HCT116 (cell line): ENCODE measurements around the gene TMEM38B. TPM values are rescaled to one million over a fixed set of nuclear protein-coding genes. Genes with fewer than 3 reads are reported as not detected.

Source experiments
- ATAC-seq: fragments of 200-7000 bp; cut with Tn5 transposase; 2 replicates; pipeline ENCODE4 v1.9.1; 2020; ENCODE audit warnings: mild to moderate bottlenecking, moderate library complexity
- BruUV-seq: library from RNA; stranded (reverse); fragments of 400-500 nt; replicated peaks from 2 replicates; lab custom pipeline; 2021; lab: Mats Ljungman, UMichigan
- CTCF ChIA-PET: fragments of 300-600 bp; sonication (Branson Sonifier 250); formaldehyde crosslinking; loops from one replicate; lab custom pipeline; 2021; ENCODE audit warnings: antibody characterized with exemption; lab: Charles Lee
- POLR2A ChIA-PET: fragments of 300-600, 350-600 bp; sonication (Branson Sonifier 250); formaldehyde crosslinking; loops from one replicate; lab custom pipeline; 2021; ENCODE audit warnings: antibody characterized with exemption; lab: Charles Lee
- RAD21 ChIA-PET, 2 experiments: fragments of 300-600 bp; sonication (Branson Sonifier 250); formaldehyde crosslinking; loops; one replicate each; lab custom pipeline; 2023; ENCODE audit warnings: low total read pairs in 2 of 2; ENCODE audit not compliant: uncharacterized antibody in 2 of 2, unreplicated experiment in 2 of 2, low non-redundant PET in 1 of 2; lab: Charles Lee
- DNase-seq: peaks from one replicate; pipeline ENCODE4 v3.0.0-alpha.2; 2010; ENCODE audit warnings: low read depth, low spot score
- H2AFZ ChIP-seq: fragments of 200-600 bp; shearing (Covaris generic), sonication (generic); 2 replicates; pipeline ENCODE4 v1.6.1; 2017; ENCODE audit warnings: low read depth, mixed run types, mixed read lengths, antibody characterized with exemption, low read length; ENCODE audit not compliant: poor library complexity, severe bottlenecking
- H3K27ac ChIP-seq: 2 replicates; pipeline ENCODE4 v1.5.1; 2012; ENCODE audit warnings: low read depth, low read length
- H3K27me3 ChIP-seq: fragments of 200-600 bp; sonication (generic); 2 replicates; pipeline ENCODE4 v1.6.1; 2016; ENCODE audit warnings: mixed run types, low read length, mixed read lengths; ENCODE audit not compliant: insufficient read depth
- H3K36me3 ChIP-seq, 2 experiments: fragments of 200-500 bp in 1 of 2; fragments of 200-600 bp in 1 of 2; sonication (Bioruptor generic) in 1 of 2; sonication (generic) in 1 of 2; 2 replicates each; pipeline versions ENCODE4 v1.5.1 to v1.6.1; 2014 to 2016; ENCODE audit warnings: low read length in 2 of 2, inconsistent platforms in 1 of 2, mixed read lengths in 1 of 2, mixed run types in 1 of 2; ENCODE audit not compliant: insufficient read depth in 2 of 2, control insufficient read depth in 1 of 2
- H3K4me1 ChIP-seq, 2 experiments: fragments of 200-600 bp in 1 of 2; sonication (generic) in 1 of 2; 2 replicates each; pipeline versions ENCODE4 v1.5.1 to v1.6.1; 2012 to 2017; ENCODE audit warnings: low read length in 2 of 2, inconsistent platforms in 1 of 2, mild to moderate bottlenecking in 1 of 2, mixed read lengths in 1 of 2, mixed run types in 1 of 2, moderate library complexity in 1 of 2; ENCODE audit not compliant: insufficient read depth in 2 of 2, control insufficient read depth in 1 of 2
- H3K4me2 ChIP-seq: fragments of 200-600 bp; sonication (generic); 2 replicates; pipeline ENCODE4 v1.6.1; 2017; ENCODE audit warnings: mixed run types, low read length, mixed read lengths
- H3K4me3 ChIP-seq, 2 experiments: fragments of 200-600 bp in 1 of 2; sonication (generic) in 1 of 2; replicated peaks in 1 of 2; 2 replicates each; pipeline ENCODE4 v1.5.1; 2011 to 2016; ENCODE audit warnings: low read length in 2 of 2, control low read depth in 1 of 2, low read depth in 1 of 2, mild to moderate bottlenecking in 1 of 2, mixed read lengths in 1 of 2, mixed run types in 1 of 2
- H3K79me2 ChIP-seq: fragments of 200-600 bp; sonication (generic); 2 replicates; pipeline ENCODE4 v1.6.1; 2017; ENCODE audit warnings: mild to moderate bottlenecking, mixed run types, low read length, moderate library complexity, mixed read lengths; ENCODE audit not compliant: insufficient read depth
- H3K9ac ChIP-seq: fragments of 200-600 bp; sonication (generic); 2 replicates; pipeline ENCODE4 v1.6.1; 2016; ENCODE audit warnings: low read length, mixed read lengths
- H3K9me2 ChIP-seq: fragments of 200-600 bp; sonication (generic), shearing (Covaris generic); 2 replicates; pipeline ENCODE4 v1.6.1; 2017; ENCODE audit warnings: mixed run types, mild to moderate bottlenecking, moderate library complexity; ENCODE audit not compliant: insufficient read depth
- H3K9me3 ChIP-seq, 2 experiments: fragments of 200-500 bp in 1 of 2; fragments of 200-600 bp in 1 of 2; sonication (Bioruptor generic) in 1 of 2; sonication (generic) in 1 of 2; 2 replicates each; pipeline ENCODE4 v1.6.1; 2014 to 2017; ENCODE audit warnings: low read length in 2 of 2, mixed read lengths in 2 of 2, inconsistent platforms in 1 of 2, low read depth in 1 of 2, mild to moderate bottlenecking in 1 of 2, mixed run types in 1 of 2, moderate library complexity in 1 of 2; ENCODE audit not compliant: control insufficient read depth in 1 of 2, insufficient read depth in 1 of 2
- H4K20me1 ChIP-seq: fragments of 200-600 bp; sonication (generic), shearing (Covaris generic); 2 replicates; pipeline ENCODE4 v1.6.1; 2017; ENCODE audit warnings: mixed run types, mild to moderate bottlenecking, moderate library complexity; ENCODE audit not compliant: insufficient read depth
- ATF3 ChIP-seq: IDR thresholded peaks from 2 replicates; pipeline ENCODE4 v1.6.1; 2012
- CBX3 ChIP-seq: IDR thresholded peaks from 2 replicates; pipeline ENCODE4 v1.6.1; 2012; ENCODE audit warnings: low read depth
- CTCF ChIP-seq, 3 experiments: fragments of 200-600 bp in 1 of 3; sonication (generic) in 1 of 3; IDR thresholded peaks in 2 of 3; conservative IDR thresholded peaks in 1 of 3; 2 replicates each; pipeline ENCODE4 v1.5.1; 2012 to 2017; ENCODE audit warnings: low read depth in 2 of 3, low read length in 2 of 3, antibody characterized with exemption in 1 of 3, borderline replicate concordance in 1 of 3, control low read depth in 1 of 3, mild to moderate bottlenecking in 1 of 3, mixed read lengths in 1 of 3, mixed run types in 1 of 3, moderate library complexity in 1 of 3; ENCODE audit not compliant: insufficient read depth in 1 of 3
- MAX ChIP-seq: IDR thresholded peaks from 2 replicates; pipeline ENCODE4 v1.6.1; 2012
- POLR2A ChIP-seq: IDR thresholded peaks from 2 replicates; pipeline ENCODE4 v1.7.0; 2011; ENCODE audit warnings: borderline replicate concordance; ENCODE audit not compliant: insufficient read depth, insufficient read length; ENCODE audit errors: extremely low read depth
- POLR2AphosphoS5 ChIP-seq: IDR thresholded peaks from 2 replicates; pipeline ENCODE4 v1.6.1; 2011; ENCODE audit warnings: mild to moderate bottlenecking, low read depth, low read length, moderate library complexity
- RAD21 ChIP-seq: IDR thresholded peaks from 2 replicates; pipeline ENCODE4 v1.6.1; 2012; ENCODE audit warnings: low read depth, mild to moderate bottlenecking
- REST ChIP-seq: IDR thresholded peaks from 2 replicates; pipeline ENCODE4 v1.6.1; 2012; ENCODE audit warnings: low read depth
- SIN3A ChIP-seq: IDR thresholded peaks from 2 replicates; pipeline ENCODE4 v1.6.1; 2012; ENCODE audit warnings: low read depth
- TCF7L2 ChIP-seq: IDR thresholded peaks from 2 replicates; pipeline ENCODE4 v1.7.0; 2011; ENCODE audit warnings: borderline replicate concordance, inconsistent platforms; ENCODE audit not compliant: insufficient read depth, insufficient read length; ENCODE audit errors: extremely low read depth
- ZBTB33 ChIP-seq: IDR thresholded peaks from 2 replicates; pipeline ENCODE4 v1.6.1; 2011; ENCODE audit warnings: mild to moderate bottlenecking, low read length, moderate library complexity; ENCODE audit not compliant: insufficient replicate concordance; ENCODE audit errors: extremely low read depth
- ZFX ChIP-seq: fragments of 450-650 bp; IDR thresholded peaks from 2 replicates; pipeline ENCODE4 v1.6.1; 2017
- ZNF274 ChIP-seq: fragments of 200-500 bp; sonication (Bioruptor generic); IDR thresholded peaks from 2 replicates; pipeline ENCODE4 v1.6.1; 2014; ENCODE audit warnings: mild to moderate bottlenecking, low read depth, low read length, inconsistent platforms
- intact Hi-C: fragments of 100-400 bp; cut with micrococcal nuclease; formaldehyde crosslinking; loops from 2 replicates; pipeline ENCODE4 v1.10.0; 2022
- total RNA-seq: library from RNA; stranded (reverse); gene quantifications from one replicate; pipeline ENCODE4 v1.2.1, GENCODE V29; 2021; ENCODE audit not compliant: unreplicated experiment

The TMEM38B gene
- total RNA-seq, 1 experiment from 2014 or later: 24.5 TPM

GRCh38 chr9:105714020-105714331 is 19.6 kb downstream of the TMEM38B start (continued):
- no peak for TF ChIP-seq REST
- TF ChIP-seq ZFX: no peak
- TF ChIP-seq ZBTB33: no peak
- TF ChIP-seq ZNF274: no peak

GRCh38 chr9:105716146-105716545 is 21.8 kb downstream of the TMEM38B start:
- CTCF ChIA-PET: no interaction called here
- H3K27me3 ChIP-seq: no peaks in the 10 kb centered on the region
- POLR2A ChIA-PET: no interaction called here
- no peak overlapping the region for H3K27ac ChIP-seq
- H3K79me2 ChIP-seq: 0 out of 2 replicates have a peak, but pooled peaks cover 6% of the 10 kb centered on the region
- no peaks in the 10 kb centered on the region for H3K9me3 ChIP-seq
- no peak overlapping the region for H3K4me2 ChIP-seq
- H3K9me2 ChIP-seq: no peaks in the 10 kb centered on the region
- TF ChIP-seq RAD21 (no peak), POLR2A (no peak), CTCF (IDR thresholded peaks at IDR 0.05 in 2 of 3, conservative IDR thresholded peaks at IDR 0.05 in 1 of 3; ENCODE audit: borderline replicate concordance in 1 of 3, insufficient read depth in 1 of 3, low read depth in 2 of 3, low read length in 2 of 3) (no peak), CBX3 (no peak), TCF7L2 (no peak), MAX (no peak), ZFX (no peak), POLR2AphosphoS5 (no peak), SIN3A (no peak), ATF3 (no peak)
- RAD21 ChIA-PET: no interaction called here
- intact Hi-C loops: loop anchor here (5.0 kb wide), 1 partner anchor 289 kb away; no protein-coding TSS in a partner anchor
- H3K4me3 ChIP-seq: no peak overlapping the region
- H3K4me1 ChIP-seq: no peaks in the 10 kb centered on the region
- BruUV-seq: no TSS peak
- no peaks in the 10 kb centered on the region for H4K20me1 ChIP-seq
- no peak overlapping the region for H2AFZ ChIP-seq
- H3K9ac ChIP-seq: no peak overlapping the region
- no peak for DNase-seq
- ATAC-seq: no peak
- H3K36me3 ChIP-seq: no peaks in the 10 kb centered on the region
